ENCODE measurements around the gene DPP8.
A peak's percentile ranks its signal among the peaks of the same experiment; 100 is the strongest.

The DPP8 gene

DNA sequence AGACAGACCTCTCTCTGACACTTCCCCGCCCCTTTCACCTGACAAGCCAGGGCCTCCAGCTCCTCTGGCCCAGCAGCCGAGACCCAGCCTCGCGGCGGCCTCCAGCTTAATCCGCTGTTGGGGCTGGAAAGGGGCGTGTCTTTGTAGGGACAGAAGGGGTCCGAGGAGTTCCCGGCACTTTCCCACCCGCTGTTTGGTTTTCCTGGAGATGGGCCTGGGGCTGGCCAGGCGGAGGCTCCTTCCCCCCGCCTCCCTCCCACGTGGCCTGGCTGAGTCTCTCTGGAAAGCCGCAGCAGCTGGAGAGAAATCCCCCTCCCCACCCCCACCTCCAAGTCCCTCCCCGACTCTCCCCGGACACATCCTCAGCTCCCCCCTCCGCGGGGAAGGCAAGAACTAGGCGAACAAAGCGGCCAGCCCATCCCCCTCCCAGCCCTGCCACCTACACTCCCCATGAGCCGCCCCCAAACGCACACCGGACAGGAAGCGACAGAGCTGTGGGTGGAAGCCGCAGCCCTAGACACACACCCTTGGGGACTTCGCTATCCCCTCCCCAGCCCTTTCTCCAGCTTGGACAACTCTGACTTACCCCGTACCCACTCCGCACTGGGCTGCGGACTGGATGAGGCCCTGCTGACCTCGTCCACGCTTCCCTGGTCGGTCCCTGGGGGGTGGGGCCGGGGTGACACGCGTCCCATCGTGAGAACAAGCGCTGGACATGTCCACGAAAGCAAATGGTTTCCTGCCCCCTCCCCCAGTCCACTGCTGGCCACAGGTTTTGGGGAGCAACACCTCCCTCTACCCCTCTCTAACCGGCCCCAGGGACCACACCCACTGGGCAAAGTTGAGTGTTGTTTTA, 95.9 kb downstream of the DPP8 start (continued):
- TF ChIP-seq, protein P1, sequence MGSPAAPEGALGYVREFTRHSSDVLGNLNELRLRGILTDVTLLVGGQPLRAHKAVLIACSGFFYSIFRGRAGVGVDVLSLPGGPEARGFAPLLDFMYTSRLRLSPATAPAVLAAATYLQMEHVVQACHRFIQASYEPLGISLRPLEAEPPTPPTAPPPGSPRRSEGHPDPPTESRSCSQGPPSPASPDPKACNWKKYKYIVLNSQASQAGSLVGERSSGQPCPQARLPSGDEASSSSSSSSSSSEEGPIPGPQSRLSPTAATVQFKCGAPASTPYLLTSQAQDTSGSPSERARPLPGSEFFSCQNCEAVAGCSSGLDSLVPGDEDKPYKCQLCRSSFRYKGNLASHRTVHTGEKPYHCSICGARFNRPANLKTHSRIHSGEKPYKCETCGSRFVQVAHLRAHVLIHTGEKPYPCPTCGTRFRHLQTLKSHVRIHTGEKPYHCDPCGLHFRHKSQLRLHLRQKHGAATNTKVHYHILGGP (tag by site-specific recombination; IDR thresholded peaks at IDR 0.05), result peak; percentile 49; the same call in 1 of the 2 replicates

DNA sequence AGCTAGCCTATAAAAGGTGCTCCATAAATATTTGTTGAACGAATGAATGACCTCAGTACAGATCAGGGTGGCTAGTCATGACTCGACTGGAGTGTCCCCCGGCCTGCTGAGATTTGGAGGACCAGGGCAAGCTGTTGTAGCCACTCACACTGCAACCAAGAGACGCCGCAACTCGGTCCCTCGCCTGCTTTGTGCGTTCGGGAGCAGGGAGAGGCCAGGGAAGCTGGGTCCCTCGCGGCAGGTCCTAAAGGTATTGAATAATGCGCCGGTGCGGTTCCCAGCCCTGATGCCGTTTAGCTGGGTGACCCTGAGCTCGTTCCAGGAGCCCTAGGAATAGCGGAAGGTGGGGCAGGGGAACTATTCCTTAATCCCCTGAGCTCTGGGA, 96.5 kb downstream of the DPP8 start:
- peak overlapping the region; percentile 63 for H3K27ac ChIP-seq (ENCODE audit: extremely low read depth, low read depth, low read length)
- ChIA-PET POLR2A (interaction anchor here (0.7 to 2.6 kb wide), 7 partner anchors 12 to 190 kb away, joined by 3 to 13 read pairs (median 4); partner anchors contain the start of genes DPP8, HACD3, INTS14 and RNU5B-1), CTCF (interaction anchor here (0.6 to 2.9 kb wide), 7 partner anchors 10 to 35 kb away, joined by 3 to 27 read pairs (median 4); no protein-coding TSS in a partner anchor)
- peaks cover 20% of the 10 kb centered on the region for H3K4me1 ChIP-seq (ENCODE audit: control insufficient read depth, insufficient read depth, low read length)
- no peak overlapping the region for H3K4me3 ChIP-seq (ENCODE audit: low read depth, low read length)
- H3K36me3 ChIP-seq (ENCODE audit: control insufficient read depth in 2 of 2, insufficient read depth in 1 of 2, low read length in 2 of 2), result no peaks in the 10 kb centered on the region
- TF ChIP-seq ZBTB48 (tag by site-specific recombination; IDR thresholded peaks at IDR 0.05), result peak; percentile 61
- TF ChIP-seq KLF16 (tag by site-specific recombination; IDR thresholded peaks at IDR 0.05), result no peak
- TF ChIP-seq ZNF24 (tag by site-specific recombination; IDR thresholded peaks at IDR 0.05), result peak; percentile 74; the same call in 1 of the 2 replicates
- TF ChIP-seq ZNF837 (tag by site-specific recombination; IDR thresholded peaks at IDR 0.05), result no peak
- no peak for TF ChIP-seq RBAK (tag by site-specific recombination; IDR thresholded peaks at IDR 0.05)
- TF ChIP-seq, protein P2, sequence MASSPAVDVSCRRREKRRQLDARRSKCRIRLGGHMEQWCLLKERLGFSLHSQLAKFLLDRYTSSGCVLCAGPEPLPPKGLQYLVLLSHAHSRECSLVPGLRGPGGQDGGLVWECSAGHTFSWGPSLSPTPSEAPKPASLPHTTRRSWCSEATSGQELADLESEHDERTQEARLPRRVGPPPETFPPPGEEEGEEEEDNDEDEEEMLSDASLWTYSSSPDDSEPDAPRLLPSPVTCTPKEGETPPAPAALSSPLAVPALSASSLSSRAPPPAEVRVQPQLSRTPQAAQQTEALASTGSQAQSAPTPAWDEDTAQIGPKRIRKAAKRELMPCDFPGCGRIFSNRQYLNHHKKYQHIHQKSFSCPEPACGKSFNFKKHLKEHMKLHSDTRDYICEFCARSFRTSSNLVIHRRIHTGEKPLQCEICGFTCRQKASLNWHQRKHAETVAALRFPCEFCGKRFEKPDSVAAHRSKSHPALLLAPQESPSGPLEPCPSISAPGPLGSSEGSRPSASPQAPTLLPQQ (tag by site-specific recombination; IDR thresholded peaks at IDR 0.05), result no peak
- TF ChIP-seq ZEB2 (tag by site-specific recombination; IDR thresholded peaks at IDR 0.05), result no peak
- TF ChIP-seq ZNF600 (tag by site-specific recombination; IDR thresholded peaks at IDR 0.05), result 0 out of 2 replicates have a peak, but pooled peaks have one; percentile 25
- TF ChIP-seq ZBTB1 (tag by site-specific recombination; IDR thresholded peaks at IDR 0.05), result no peak
- TF ChIP-seq GLIS2 (tag by site-specific recombination; IDR thresholded peaks at IDR 0.05), result no peak
- no peak for TF ChIP-seq ZNF223 (tag by site-specific recombination; IDR thresholded peaks at IDR 0.05)
- H3K9me3 ChIP-seq (ENCODE audit: control insufficient read depth, insufficient read depth, low read depth, low read length), result no peaks in the 10 kb centered on the region

DNA sequence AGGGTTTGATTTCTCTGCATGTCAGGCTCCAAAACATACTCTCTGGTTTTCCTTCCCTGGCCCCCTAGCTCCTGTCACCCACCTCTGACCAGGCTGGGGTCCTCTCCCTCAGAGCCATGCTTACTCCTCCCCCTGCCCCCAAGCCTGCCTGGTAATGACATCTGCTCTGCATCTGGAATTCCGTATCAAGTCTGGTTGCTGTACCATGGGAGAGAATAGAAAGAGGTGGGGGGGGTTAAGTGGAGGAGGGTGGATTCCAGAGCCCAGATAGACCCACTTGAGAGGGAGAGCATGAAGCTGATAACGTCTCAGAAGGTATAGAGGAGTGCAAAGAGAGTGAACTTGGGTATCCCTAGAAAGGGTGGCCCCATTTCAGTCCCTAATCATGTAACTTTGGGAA, 98.9 kb downstream of the DPP8 start:
- POLR2A ChIA-PET, result interaction anchor here (0.5 to 1.2 kb wide), 2 partner anchors 113 to 193 kb away, joined by 3 read pairs; partner anchors contain the start of gene INTS14
- Histone ChIP-seq H3K4me1 (ENCODE audit: control insufficient read depth, insufficient read depth, low read length) (peaks cover 33% of the 10 kb centered on the region), H3K4me3 (ENCODE audit: low read depth, low read length) (no peak overlapping the region), H3K9me3 (ENCODE audit: control insufficient read depth, insufficient read depth, low read depth, low read length) (no peaks in the 10 kb centered on the region), H3K27ac (ENCODE audit: extremely low read depth, low read depth, low read length) (no peak overlapping the region), H3K36me3 (ENCODE audit: control insufficient read depth in 2 of 2, insufficient read depth in 1 of 2, low read length in 2 of 2) (no peaks in the 10 kb centered on the region)
- CTCF ChIA-PET, result interaction anchor here (0.8 to 2.6 kb wide), 3 partner anchors 15 to 100 kb away, joined by 3 to 11 read pairs (median 5); no protein-coding TSS in a partner anchor
- TF ChIP-seq ZBTB17 (tag by site-specific recombination; IDR thresholded peaks at IDR 0.05), result peak; percentile 56
- no peak for TF ChIP-seq ZBTB20 (tag by site-specific recombination; IDR thresholded peaks at IDR 0.05)
- no peak for TF ChIP-seq ZNF354C (tag by site-specific recombination; IDR thresholded peaks at IDR 0.05; ENCODE audit: borderline replicate concordance, low read depth)
- TF ChIP-seq, protein P3, sequence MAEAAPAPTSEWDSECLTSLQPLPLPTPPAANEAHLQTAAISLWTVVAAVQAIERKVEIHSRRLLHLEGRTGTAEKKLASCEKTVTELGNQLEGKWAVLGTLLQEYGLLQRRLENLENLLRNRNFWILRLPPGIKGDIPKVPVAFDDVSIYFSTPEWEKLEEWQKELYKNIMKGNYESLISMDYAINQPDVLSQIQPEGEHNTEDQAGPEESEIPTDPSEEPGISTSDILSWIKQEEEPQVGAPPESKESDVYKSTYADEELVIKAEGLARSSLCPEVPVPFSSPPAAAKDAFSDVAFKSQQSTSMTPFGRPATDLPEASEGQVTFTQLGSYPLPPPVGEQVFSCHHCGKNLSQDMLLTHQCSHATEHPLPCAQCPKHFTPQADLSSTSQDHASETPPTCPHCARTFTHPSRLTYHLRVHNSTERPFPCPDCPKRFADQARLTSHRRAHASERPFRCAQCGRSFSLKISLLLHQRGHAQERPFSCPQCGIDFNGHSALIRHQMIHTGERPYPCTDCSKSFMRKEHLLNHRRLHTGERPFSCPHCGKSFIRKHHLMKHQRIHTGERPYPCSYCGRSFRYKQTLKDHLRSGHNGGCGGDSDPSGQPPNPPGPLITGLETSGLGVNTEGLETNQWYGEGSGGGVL (tag by site-specific recombination; IDR thresholded peaks at IDR 0.05), result 0 out of 2 replicates have a peak, but pooled peaks have one; percentile 14
- TF ChIP-seq, protein P4, sequence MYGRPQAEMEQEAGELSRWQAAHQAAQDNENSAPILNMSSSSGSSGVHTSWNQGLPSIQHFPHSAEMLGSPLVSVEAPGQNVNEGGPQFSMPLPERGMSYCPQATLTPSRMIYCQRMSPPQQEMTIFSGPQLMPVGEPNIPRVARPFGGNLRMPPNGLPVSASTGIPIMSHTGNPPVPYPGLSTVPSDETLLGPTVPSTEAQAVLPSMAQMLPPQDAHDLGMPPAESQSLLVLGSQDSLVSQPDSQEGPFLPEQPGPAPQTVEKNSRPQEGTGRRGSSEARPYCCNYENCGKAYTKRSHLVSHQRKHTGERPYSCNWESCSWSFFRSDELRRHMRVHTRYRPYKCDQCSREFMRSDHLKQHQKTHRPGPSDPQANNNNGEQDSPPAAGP (tag by site-specific recombination; IDR thresholded peaks at IDR 0.05), result no peak
- TF ChIP-seq ZNF792 (tag by site-specific recombination; IDR thresholded peaks at IDR 0.05), result no peak
- TF ChIP-seq, protein P5, sequence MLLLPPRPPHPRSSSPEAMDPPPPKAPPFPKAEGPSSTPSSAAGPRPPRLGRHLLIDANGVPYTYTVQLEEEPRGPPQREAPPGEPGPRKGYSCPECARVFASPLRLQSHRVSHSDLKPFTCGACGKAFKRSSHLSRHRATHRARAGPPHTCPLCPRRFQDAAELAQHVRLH (tag by site-specific recombination; IDR thresholded peaks at IDR 0.05), result no peak
- TF ChIP-seq, protein P6, sequence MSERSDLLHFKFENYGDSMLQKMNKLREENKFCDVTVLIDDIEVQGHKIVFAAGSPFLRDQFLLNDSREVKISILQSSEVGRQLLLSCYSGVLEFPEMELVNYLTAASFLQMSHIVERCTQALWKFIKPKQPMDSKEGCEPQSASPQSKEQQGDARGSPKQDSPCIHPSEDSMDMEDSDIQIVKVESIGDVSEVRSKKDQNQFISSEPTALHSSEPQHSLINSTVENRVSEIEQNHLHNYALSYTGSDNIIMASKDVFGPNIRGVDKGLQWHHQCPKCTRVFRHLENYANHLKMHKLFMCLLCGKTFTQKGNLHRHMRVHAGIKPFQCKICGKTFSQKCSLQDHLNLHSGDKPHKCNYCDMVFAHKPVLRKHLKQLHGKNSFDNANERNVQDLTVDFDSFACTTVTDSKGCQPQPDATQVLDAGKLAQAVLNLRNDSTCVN (tag by site-specific recombination; optimal IDR thresholded peaks at IDR 0.05), result no peak
- TF ChIP-seq MEIS1 (CRISPR knock-in tag; IDR thresholded peaks at IDR 0.05; ENCODE audit: borderline replicate concordance), result no peak
- TF ChIP-seq SALL2 (tag by site-specific recombination; IDR thresholded peaks at IDR 0.05; ENCODE audit: borderline replicate concordance), result no peak
- TF ChIP-seq KLF1 (tag by site-specific recombination; IDR thresholded peaks at IDR 0.05), result no peak
- peak; percentile 97 for TF ChIP-seq ZNF600 (tag by site-specific recombination; IDR thresholded peaks at IDR 0.05)
- peak; percentile 37; the same call in 1 of the 2 replicates for TF ChIP-seq GLIS2 (tag by site-specific recombination; IDR thresholded peaks at IDR 0.05)
- no peak for TF ChIP-seq ZNF184 (tag by site-specific recombination; IDR thresholded peaks at IDR 0.05)
